Measurements from ENCODE around the gene ZNF791. TPM values are rescaled to one million over a fixed set of nuclear protein-coding genes. Genes with fewer than 3 reads are reported as not detected.

ZNF791 gene
- total RNA-seq, 3 donors from 2014 or later, result 22.4 to 35.3 (median 34.7) TPM

DNA sequence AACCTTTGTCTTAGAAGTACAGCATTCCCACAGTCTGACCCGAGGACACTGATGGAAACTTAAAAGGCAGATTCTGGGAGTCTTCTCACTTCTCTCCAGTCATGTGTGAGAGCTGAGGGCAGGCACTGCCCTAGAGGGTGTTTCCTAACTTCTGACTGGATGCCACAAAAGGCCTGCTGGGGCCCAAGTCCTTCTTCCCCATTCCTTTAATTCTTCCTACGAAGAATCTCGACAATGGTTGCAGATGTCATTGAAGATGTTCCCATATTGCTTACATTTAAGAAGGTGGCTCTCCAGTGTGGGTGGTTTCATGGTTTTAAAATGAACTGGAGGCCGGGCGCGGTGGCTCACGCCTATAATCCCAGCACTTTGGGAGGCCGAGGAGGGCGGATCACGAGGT is 32.1 kb upstream of the ZNF791 start:
- no peak for DNase-seq (ENCODE audit: low spot score in 2 of 2)
- intact Hi-C loops (cut with DNase I; ENCODE audit: low total_unique reads), result no loop called here

DNA sequence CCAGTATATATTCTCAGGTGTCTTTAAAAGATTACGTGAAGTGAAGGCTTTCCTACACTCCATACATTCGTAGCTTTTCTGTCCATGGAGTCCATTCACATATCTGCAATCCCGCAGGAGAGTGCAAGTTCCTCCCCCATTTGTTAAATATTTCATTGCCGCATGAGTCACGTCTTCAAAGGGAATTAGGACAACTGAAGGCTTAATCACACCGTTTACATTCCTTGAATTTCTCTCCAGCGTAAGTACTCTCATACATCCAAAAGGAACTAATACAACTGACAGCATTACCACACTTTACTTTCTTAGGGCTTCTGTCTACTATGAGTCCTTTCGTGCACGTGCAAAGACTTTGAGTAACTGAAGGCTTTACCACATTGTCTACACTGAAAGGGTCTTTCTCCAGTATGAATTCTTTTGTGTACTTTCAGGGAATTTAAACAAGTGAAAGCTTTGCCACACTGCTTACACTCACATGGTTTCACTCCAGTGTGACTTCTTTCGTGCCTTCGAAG is 30.5 kb upstream of the ZNF791 start:
- Histone ChIP-seq H3K4me3 (no peak overlapping the region), H3K4me1 (no peaks in the 10 kb centered on the region), H3K9me3 (peaks cover 27 to 35% of the 10 kb centered on the region in 2 donors), H3K27ac (no peak overlapping the region), H3K27me3 (no peaks in the 10 kb centered on the region), H3K36me3 (peaks cover 21% of the 10 kb centered on the region)
- TF ChIP-seq POLR2AphosphoS5 (IDR thresholded peaks at IDR 0.05) (no peak), POLR2A (IDR thresholded peaks at IDR 0.05) (no peak)
- TF ChIP-seq, protein P1, sequence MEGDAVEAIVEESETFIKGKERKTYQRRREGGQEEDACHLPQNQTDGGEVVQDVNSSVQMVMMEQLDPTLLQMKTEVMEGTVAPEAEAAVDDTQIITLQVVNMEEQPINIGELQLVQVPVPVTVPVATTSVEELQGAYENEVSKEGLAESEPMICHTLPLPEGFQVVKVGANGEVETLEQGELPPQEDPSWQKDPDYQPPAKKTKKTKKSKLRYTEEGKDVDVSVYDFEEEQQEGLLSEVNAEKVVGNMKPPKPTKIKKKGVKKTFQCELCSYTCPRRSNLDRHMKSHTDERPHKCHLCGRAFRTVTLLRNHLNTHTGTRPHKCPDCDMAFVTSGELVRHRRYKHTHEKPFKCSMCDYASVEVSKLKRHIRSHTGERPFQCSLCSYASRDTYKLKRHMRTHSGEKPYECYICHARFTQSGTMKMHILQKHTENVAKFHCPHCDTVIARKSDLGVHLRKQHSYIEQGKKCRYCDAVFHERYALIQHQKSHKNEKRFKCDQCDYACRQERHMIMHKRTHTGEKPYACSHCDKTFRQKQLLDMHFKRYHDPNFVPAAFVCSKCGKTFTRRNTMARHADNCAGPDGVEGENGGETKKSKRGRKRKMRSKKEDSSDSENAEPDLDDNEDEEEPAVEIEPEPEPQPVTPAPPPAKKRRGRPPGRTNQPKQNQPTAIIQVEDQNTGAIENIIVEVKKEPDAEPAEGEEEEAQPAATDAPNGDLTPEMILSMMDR (IDR thresholded peaks at IDR 0.05), result no peak
- no peak for DNase-seq (ENCODE audit: low spot score in 2 of 2)
- intact Hi-C loops (cut with DNase I; ENCODE audit: low total_unique reads), result no loop called here

More for the DNA sequence above, 32.1 kb upstream of the ZNF791 start:
- H3K27me3 ChIP-seq, result no peaks in the 10 kb centered on the region
- H3K4me1 ChIP-seq, result no peaks in the 10 kb centered on the region
- H3K9me3 ChIP-seq, result peaks cover 27 to 35% of the 10 kb centered on the region in 2 donors
- peaks cover 21% of the 10 kb centered on the region for H3K36me3 ChIP-seq
- no peak overlapping the region for H3K27ac ChIP-seq
- TF ChIP-seq POLR2A (IDR thresholded peaks at IDR 0.05) (no peak), POLR2AphosphoS5 (IDR thresholded peaks at IDR 0.05) (no peak)
- TF ChIP-seq, protein P1 (IDR thresholded peaks at IDR 0.05), result no peak
- H3K4me3 ChIP-seq, result no peak overlapping the region

DNA sequence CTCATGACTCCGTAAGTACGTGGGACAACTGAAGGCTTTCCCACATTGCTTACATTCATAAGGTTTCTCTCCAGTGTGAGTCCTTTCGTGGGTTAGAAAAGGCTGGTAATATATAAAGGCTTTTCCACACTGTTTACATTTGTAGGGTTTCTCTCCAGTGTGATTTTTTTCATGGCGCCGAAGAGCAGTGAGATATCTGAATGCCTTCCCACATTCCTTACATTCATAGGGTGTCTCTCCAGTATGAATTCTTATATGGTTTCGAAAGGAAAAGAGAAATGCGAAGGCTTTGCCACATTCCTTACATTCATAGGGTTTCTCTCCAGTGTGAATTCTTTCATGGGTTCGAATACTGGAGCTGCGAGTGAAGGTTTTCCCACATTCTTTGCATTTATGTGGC is 29.6 kb upstream of the ZNF791 start:
- Histone ChIP-seq H3K4me3 (no peak overlapping the region), H3K27ac (no peak overlapping the region), H3K36me3 (peaks cover 21% of the 10 kb centered on the region), H3K9me3 (peaks cover 27 to 35% of the 10 kb centered on the region in 2 donors), H3K27me3 (no peaks in the 10 kb centered on the region), H3K4me1 (no peaks in the 10 kb centered on the region)
- DNase-seq (ENCODE audit: low spot score in 2 of 2), result no peak
- intact Hi-C loops (cut with DNase I; ENCODE audit: low total_unique reads), result no loop called here
- TF ChIP-seq, protein P1 (IDR thresholded peaks at IDR 0.05), result no peak
- TF ChIP-seq POLR2AphosphoS5 (IDR thresholded peaks at IDR 0.05) (no peak), POLR2A (IDR thresholded peaks at IDR 0.05) (no peak)

DNA sequence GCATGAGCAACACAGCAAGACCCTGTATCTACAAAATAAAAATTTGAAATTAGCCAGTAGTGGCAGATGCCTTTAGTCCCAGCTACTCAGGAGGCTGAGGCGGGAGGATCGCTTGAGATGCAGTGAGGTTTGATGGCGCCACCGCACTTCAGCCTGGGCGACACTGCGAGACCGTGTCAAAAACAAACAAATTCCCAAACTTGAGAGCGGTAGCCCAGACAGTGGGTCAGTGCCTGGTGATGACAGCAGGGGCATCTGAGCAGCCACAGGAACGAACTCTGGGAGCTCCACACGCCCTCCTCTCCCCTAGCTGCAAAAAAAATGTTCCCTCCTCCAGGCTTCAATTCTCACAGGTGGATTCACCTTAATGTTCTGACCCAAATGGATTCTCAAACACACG is 14.2 kb upstream of the ZNF791 start:
- no peak for DNase-seq (ENCODE audit: low spot score in 2 of 2)
- Histone ChIP-seq H3K9me3 (no peaks in the 10 kb centered on the region), H3K27me3 (no peaks in the 10 kb centered on the region), H3K36me3 (no peaks in the 10 kb centered on the region), H3K4me3 (no peak overlapping the region), H3K27ac (no peak overlapping the region), H3K4me1 (no peaks in the 10 kb centered on the region)
- TF ChIP-seq POLR2A (IDR thresholded peaks at IDR 0.05), result no peak
- no peak for TF ChIP-seq POLR2AphosphoS5 (IDR thresholded peaks at IDR 0.05)
- TF ChIP-seq, protein P1 (IDR thresholded peaks at IDR 0.05), result no peak
- intact Hi-C loops (cut with DNase I; ENCODE audit: low total_unique reads), result no loop called here

DNA sequence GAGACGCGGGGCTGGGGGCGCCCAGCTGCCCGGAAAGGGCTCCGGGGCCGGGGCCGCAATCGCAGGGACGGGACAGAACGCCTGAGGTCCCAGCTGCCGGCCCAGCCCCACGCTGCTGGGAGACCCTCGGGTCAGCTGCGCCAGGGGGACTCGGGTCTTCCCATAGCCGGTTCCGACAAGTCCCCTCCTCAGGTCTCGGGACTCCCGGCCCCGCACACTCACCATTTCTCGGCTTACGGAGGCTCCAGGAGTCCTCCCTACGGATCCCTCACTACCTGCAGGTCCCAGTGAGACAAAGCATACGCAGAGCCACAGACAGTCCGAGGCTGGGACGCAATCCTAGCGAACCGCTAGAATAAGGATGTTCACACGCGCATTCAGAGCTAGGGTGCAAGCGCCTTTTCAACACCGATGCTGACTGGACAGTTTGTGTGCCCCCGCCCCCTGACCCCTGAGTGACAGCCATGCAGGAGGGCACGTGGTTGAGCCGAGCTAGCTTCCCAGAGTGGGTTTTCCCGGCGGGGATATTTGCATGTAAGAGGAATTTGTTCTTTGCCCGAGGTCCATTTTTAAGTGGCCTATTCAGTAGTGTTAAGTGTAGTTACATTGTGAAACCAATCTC is 13.7 kb upstream of the ZNF791 start:
- no peaks in the 10 kb centered on the region for H3K4me1 ChIP-seq
- H3K27me3 ChIP-seq, result no peaks in the 10 kb centered on the region
- intact Hi-C loops (cut with DNase I; ENCODE audit: low total_unique reads), result no loop called here
- TF ChIP-seq, protein P1 (IDR thresholded peaks at IDR 0.05), result no peak
- TF ChIP-seq POLR2A (IDR thresholded peaks at IDR 0.05) (no peak), POLR2AphosphoS5 (IDR thresholded peaks at IDR 0.05) (no peak)
- no peak for DNase-seq (ENCODE audit: low spot score in 2 of 2)
- H3K4me3 ChIP-seq, result no peak overlapping the region
- no peaks in the 10 kb centered on the region for H3K9me3 ChIP-seq
- no peaks in the 10 kb centered on the region for H3K36me3 ChIP-seq
- H3K27ac ChIP-seq, result no peak overlapping the region
